Vagina (tissue), 2 donors: ENCODE measurements around the gene KCNH5. TPM values are rescaled to one million over a fixed set of nuclear protein-coding genes. Genes with fewer than 3 reads are reported as not detected.

Experiments
- DNase-seq, 2 donors: peaks; one replicate each; pipeline ENCODE4 v3.0.0-alpha.2; 2017; ENCODE audit errors: extremely low spot score in 2 of 2
- H3K27ac ChIP-seq: fragments of 200-600 bp; sonication (generic); one replicate; pipeline ENCODE4 v1.5.1; 2019
- H3K27me3 ChIP-seq: fragments of 200-600 bp; sonication (generic); one replicate; pipeline ENCODE4 v1.5.1; 2019
- H3K36me3 ChIP-seq, 2 donors: fragments of 200-600 bp; sonication (generic); one replicate each; pipeline ENCODE4 v1.5.1; 2017 to 2019
- H3K4me1 ChIP-seq: fragments of 200-600 bp; sonication (generic); one replicate; pipeline ENCODE4 v1.5.1; 2019
- H3K4me3 ChIP-seq, 2 donors: fragments of 200-600 bp; sonication (generic); 1 replicate in 1 of 2; 2 replicates in 1 of 2; pipeline ENCODE4 v1.5.1; 2016 to 2019
- H3K9me3 ChIP-seq: fragments of 200-600 bp; sonication (generic); one replicate; pipeline ENCODE4 v1.5.1; 2019
- CTCF ChIP-seq, 3 experiments: fragments of 450-650 bp in 2 of 3; fragments of 200-600 bp in 1 of 3; sonication (generic) in 1 of 3; IDR thresholded peaks; one replicate each; pipeline ENCODE4 v1.5.1; 2017 to 2019; ENCODE audit warnings: antibody characterized with exemption in 3 of 3, mild to moderate bottlenecking in 2 of 3, moderate library complexity in 2 of 3
- POLR2A ChIP-seq, 2 donors: fragments of 450-650 bp; IDR thresholded peaks; one replicate each; pipeline ENCODE4 v1.6.1; 2017; ENCODE audit warnings: antibody characterized with exemption in 2 of 2, mild to moderate bottlenecking in 2 of 2, moderate library complexity in 2 of 2
- POLR2AphosphoS5 ChIP-seq, 2 donors: sonication (generic); formaldehyde crosslinking; IDR thresholded peaks; one replicate each; pipeline ENCODE4 v1.9.0; 2017; ENCODE audit warnings: antibody characterized with exemption in 2 of 2, mild to moderate bottlenecking in 2 of 2, low read depth in 1 of 2; ENCODE audit not compliant: insufficient read depth in 1 of 2
- intact Hi-C: fragments of 100-400 bp; cut with DNase I; formaldehyde crosslinking; loops from one replicate; pipeline ENCODE4 v1.15.1; 2023
- total RNA-seq: library from RNA; depleted of rRNA; stranded (reverse); fragments of >200 nt; gene quantifications from one replicate; pipeline ENCODE4 v1.2.3, GENCODE V29; 2016

Gene KCNH5
- total RNA-seq, 1 donor from 2014 or later, result 0.49 TPM

DNA sequence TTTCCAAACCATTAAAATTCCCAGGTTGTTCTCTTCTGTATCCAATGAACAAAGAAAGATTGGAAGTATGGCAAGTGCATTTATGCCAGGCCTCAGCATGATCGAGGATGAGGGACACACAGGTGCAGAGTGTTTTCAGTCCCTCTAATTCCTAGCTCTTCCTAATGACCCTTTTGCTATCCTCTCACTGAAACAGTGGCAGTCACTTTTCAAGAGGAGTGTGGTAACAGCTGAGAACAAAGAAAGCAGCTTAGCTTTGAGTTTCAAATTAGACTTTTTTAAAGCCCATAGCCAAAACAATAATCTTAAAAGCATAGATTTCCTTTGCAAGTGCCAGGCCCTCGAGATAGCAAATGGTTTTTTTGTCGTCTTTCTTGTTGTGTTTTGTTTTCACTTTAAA is 110.8 kb downstream of the KCNH5 start:
- Histone ChIP-seq H3K27me3 (no peaks in the 10 kb centered on the region), H3K27ac (no peak overlapping the region), H3K36me3 (no peaks in the 10 kb centered on the region), H3K4me1 (no peaks in the 10 kb centered on the region), H3K4me3 (no peak overlapping the region), H3K9me3 (no peaks in the 10 kb centered on the region)
- TF ChIP-seq CTCF (IDR thresholded peaks at IDR 0.05) (no peak), POLR2AphosphoS5 (IDR thresholded peaks at IDR 0.05; ENCODE audit: insufficient read depth in 1 of 2, low read depth in 1 of 2) (no peak), POLR2A (IDR thresholded peaks at IDR 0.05) (no peak)
- intact Hi-C loops, result no loop called here
- DNase-seq, result no peak

GRCh38 chr14:62921466-62921865 is 123.8 kb downstream of the KCNH5 start:
- Histone ChIP-seq H3K4me1 (no peaks in the 10 kb centered on the region), H3K27me3 (no peaks in the 10 kb centered on the region), H3K9me3 (no peaks in the 10 kb centered on the region), H3K36me3 (no peaks in the 10 kb centered on the region), H3K4me3 (no peak overlapping the region), H3K27ac (no peak overlapping the region)
- no peak for DNase-seq
- intact Hi-C loops, result no loop called here
- TF ChIP-seq CTCF (IDR thresholded peaks at IDR 0.05) (no peak), POLR2A (IDR thresholded peaks at IDR 0.05) (no peak), POLR2AphosphoS5 (IDR thresholded peaks at IDR 0.05; ENCODE audit: insufficient read depth in 1 of 2, low read depth in 1 of 2) (no peak)

DNA sequence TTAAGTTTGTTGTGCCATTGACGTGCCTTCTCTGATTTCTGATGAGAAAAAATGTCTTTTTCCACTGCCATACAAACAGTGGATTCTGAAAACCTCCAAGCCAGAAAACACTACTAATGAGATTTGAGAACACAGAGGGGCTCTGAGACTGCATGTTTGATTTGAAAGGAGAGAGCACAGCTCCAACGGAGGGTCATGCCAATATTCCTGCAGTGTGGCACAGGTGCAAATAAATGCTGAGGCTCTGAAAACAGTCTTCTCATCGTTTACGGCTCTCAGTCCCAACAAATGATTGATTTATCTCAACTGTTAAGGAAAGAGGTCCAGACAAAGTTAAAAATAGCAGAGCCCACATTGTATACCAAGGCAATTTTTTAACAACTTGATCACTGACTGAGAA is 128.7 kb downstream of the KCNH5 start:
- no peak overlapping the region for H3K27ac ChIP-seq
- H3K9me3 ChIP-seq, result no peaks in the 10 kb centered on the region
- H3K27me3 ChIP-seq, result no peaks in the 10 kb centered on the region
- H3K36me3 ChIP-seq, result no peaks in the 10 kb centered on the region
- TF ChIP-seq CTCF (IDR thresholded peaks at IDR 0.05), result no peak
- TF ChIP-seq POLR2AphosphoS5 (IDR thresholded peaks at IDR 0.05; ENCODE audit: insufficient read depth in 1 of 2, low read depth in 1 of 2), result no peak
- TF ChIP-seq POLR2A (IDR thresholded peaks at IDR 0.05), result no peak
- intact Hi-C loops, result no loop called here
- DNase-seq, result no peak
- no peak overlapping the region for H3K4me3 ChIP-seq
- H3K4me1 ChIP-seq, result no peaks in the 10 kb centered on the region

- Histone ChIP-seq H3K36me3 (no peaks in the 10 kb centered on the region), H3K4me1 (no peaks in the 10 kb centered on the region), H3K4me3 (no peak overlapping the region), H3K27me3 (no peaks in the 10 kb centered on the region), H3K27ac (no peak overlapping the region), H3K9me3 (no peaks in the 10 kb centered on the region)
- intact Hi-C loops, result no loop called here
- no peak for TF ChIP-seq POLR2A (IDR thresholded peaks at IDR 0.05)
- TF ChIP-seq CTCF (IDR thresholded peaks at IDR 0.05), result no peak
- TF ChIP-seq POLR2AphosphoS5 (IDR thresholded peaks at IDR 0.05; ENCODE audit: insufficient read depth in 1 of 2, low read depth in 1 of 2), result no peak
- no peak for DNase-seq
Observed at GRCh38 chr14:62914873-62915272, 130.4 kb downstream of the KCNH5 start.

DNA sequence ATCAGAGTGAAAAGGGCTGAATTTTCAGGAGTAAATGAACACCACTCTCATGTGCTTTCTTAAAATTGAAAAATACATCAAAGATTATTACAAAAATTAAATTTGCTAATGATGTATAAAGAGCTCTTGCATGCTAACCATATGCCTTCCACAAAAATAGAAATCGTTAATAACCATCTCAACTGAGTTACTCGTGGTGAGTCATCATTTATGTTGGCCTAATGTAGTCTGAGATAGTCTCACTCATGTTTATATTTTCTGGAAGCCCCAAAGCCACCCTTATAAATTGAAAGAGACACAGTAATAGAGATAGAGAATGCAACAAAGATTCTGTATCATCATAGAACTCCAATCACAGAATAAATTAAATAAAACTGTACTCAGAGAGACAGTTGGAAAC is 131.2 kb downstream of the KCNH5 start:
- Histone ChIP-seq H3K9me3 (no peaks in the 10 kb centered on the region), H3K27me3 (no peaks in the 10 kb centered on the region), H3K36me3 (no peaks in the 10 kb centered on the region), H3K4me1 (no peaks in the 10 kb centered on the region), H3K4me3 (no peak overlapping the region), H3K27ac (no peak overlapping the region)
- intact Hi-C loops, result no loop called here
- no peak for DNase-seq
- TF ChIP-seq POLR2A (IDR thresholded peaks at IDR 0.05) (no peak), CTCF (IDR thresholded peaks at IDR 0.05) (no peak), POLR2AphosphoS5 (IDR thresholded peaks at IDR 0.05; ENCODE audit: insufficient read depth in 1 of 2, low read depth in 1 of 2) (no peak)
